Hippocampal formation (tissue), 2 donors: ENCODE measurements around the gene IFI44L.

Source experiments
- DNase-seq, 2 donors: peaks; one replicate each; lab custom pipeline; 2025; lab: John Stamatoyannopoulos, UW

The IFI44L gene

DNA sequence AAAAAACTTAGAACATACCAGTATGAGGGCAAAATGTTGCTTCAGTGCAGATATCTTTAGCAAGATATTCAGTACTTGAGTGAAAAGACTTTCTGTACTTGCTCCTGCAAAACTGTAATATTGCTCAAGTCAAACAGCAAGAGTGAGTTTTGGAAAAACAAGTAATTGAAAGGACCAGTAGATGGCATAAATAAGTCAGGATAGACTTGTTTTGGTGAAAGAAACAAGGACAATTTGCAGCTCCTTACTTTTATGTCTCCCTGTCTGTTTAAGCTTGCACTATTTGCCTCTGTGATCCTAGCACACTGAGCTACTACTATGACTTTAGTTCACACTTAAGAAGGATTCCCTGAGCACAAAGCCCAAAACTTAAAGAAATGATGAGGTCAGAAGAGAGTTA lies 68.4 kb downstream of the IFI44L start:
- no peak for DNase-seq

DNA sequence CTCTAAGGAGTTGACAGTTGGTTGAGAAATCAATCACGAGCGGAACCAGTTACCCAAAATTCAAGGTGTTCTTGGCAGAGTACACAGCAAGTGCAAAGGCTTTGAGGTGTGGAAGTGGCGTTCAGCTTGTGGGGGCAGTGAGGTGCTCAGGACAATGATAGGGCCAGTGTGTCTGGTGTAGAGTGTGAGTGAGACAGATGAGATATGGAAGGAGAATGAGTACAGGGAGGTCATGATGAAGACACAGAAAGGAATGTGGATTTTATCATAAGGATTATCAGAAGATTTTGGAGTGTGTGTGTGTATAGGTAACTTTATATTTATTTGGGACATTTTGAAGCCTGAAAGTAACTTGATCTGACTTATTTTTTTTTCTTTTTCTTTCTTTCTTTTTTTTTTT lies 70.3 kb downstream of the IFI44L start:
- no peak for DNase-seq

DNA sequence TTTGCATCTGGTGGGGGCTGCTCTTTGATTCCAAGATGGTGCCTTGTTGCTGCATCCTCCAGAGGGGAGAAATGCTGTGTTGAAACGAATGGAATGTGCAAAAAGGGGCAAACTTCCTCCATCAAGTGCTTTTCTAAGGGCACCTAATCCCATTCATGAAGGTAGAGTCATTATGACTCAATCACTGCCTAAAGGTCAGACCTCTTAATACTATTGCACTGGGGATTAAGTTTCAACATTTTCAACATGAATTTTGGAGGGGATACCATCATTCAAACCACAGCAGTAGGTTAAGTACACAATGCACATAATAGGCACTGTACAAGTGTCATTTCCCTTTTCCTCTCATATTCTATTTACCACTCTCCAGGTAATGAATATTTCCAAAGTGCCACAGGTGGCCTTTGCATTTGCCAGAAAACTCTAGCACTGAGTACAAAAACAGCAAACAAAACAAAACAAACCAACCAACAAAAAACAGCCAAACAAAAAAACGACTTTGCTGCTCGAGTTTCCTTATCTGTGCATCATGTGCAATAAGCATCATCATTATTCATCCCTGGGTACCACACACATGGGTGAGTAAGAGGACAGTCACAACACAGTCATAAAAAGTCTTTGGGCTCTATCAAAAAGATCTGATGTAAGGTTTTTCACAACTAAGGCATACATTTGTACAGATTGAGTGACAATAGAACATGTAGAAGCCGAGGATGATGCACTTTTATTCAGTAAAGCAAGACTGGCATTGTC lies 71.9 kb downstream of the IFI44L start:
- no peak for DNase-seq
